HEK293 (cell line): ENCODE data around the gene CELF6.

Experiments used
- GLI2 ChIP-seq: fragments of 450-650 bp; formaldehyde crosslinking; IDR thresholded peaks from 2 replicates; pipeline ENCODE4; 2017; ENCODE audit warnings: missing biosample characterization, missing genetic modification characterization, low read depth, borderline replicate concordance
- GLIS1 ChIP-seq: fragments of 450-650 bp; formaldehyde crosslinking; IDR thresholded peaks from 2 replicates; pipeline ENCODE4 v1.5.1; 2016; ENCODE audit warnings: missing biosample characterization, missing genetic modification characterization
- KLF10 ChIP-seq: fragments of 450-650 bp; IDR thresholded peaks from 2 replicates; pipeline ENCODE4 v1.5.1; 2018; ENCODE audit warnings: missing biosample characterization, mild to moderate bottlenecking, missing genetic modification characterization
- KLF7 ChIP-seq: fragments of 450-650 bp; formaldehyde crosslinking; IDR thresholded peaks from 2 replicates; pipeline ENCODE4 v1.5.1; 2016; ENCODE audit warnings: missing biosample characterization, missing genetic modification characterization, borderline replicate concordance
- MEIS1 ChIP-seq: sonication (generic); formaldehyde crosslinking; IDR thresholded peaks from 2 replicates; pipeline ENCODE4 v1.8.1; 2022; ENCODE audit warnings: missing genetic modification reagents, mild to moderate bottlenecking, borderline replicate concordance
- MYNN ChIP-seq: fragments of 450-650 bp; formaldehyde crosslinking; IDR thresholded peaks from 2 replicates; pipeline ENCODE4 v1.5.1; 2016; ENCODE audit warnings: missing biosample characterization, missing genetic modification characterization, borderline replicate concordance
- RBAK ChIP-seq: fragments of 450-650 bp; formaldehyde crosslinking; IDR thresholded peaks from 2 replicates; pipeline ENCODE4 v1.5.1; 2016; ENCODE audit warnings: missing biosample characterization, missing genetic modification characterization
- REST ChIP-seq: fragments of 450-650 bp; formaldehyde crosslinking; IDR thresholded peaks from 2 replicates; pipeline ENCODE4 v1.5.1; 2016; ENCODE audit warnings: missing biosample characterization, missing genetic modification characterization
- TRIM28 ChIP-seq: IDR thresholded peaks from 2 replicates; pipeline ENCODE4 v1.6.1; 2011; ENCODE audit warnings: low read length, control low read depth, borderline replicate concordance
- ZBTB1 ChIP-seq: fragments of 450-650 bp; formaldehyde crosslinking; IDR thresholded peaks from 2 replicates; pipeline ENCODE4 v1.5.1; 2016; ENCODE audit warnings: missing biosample characterization, missing genetic modification characterization
- ZBTB7A ChIP-seq: fragments of 450-650 bp; formaldehyde crosslinking; IDR thresholded peaks from 2 replicates; pipeline ENCODE4 v1.5.1; 2016; ENCODE audit warnings: low read depth, missing biosample characterization, missing genetic modification characterization
- ZEB2 ChIP-seq: fragments of 450-650 bp; formaldehyde crosslinking; IDR thresholded peaks from 2 replicates; pipeline ENCODE4 v1.5.1; 2016; ENCODE audit warnings: missing biosample characterization, missing genetic modification characterization
- ZFP69B ChIP-seq: fragments of 450-650 bp; formaldehyde crosslinking; IDR thresholded peaks from 2 replicates; pipeline ENCODE4 v1.5.1; 2016; ENCODE audit warnings: missing biosample characterization, missing genetic modification characterization
- ZNF184 ChIP-seq: fragments of 450-650 bp; IDR thresholded peaks from 2 replicates; pipeline ENCODE4 v1.5.1; 2018; ENCODE audit warnings: missing biosample characterization, mild to moderate bottlenecking, missing genetic modification characterization
- ZNF2 ChIP-seq: fragments of 450-650 bp; formaldehyde crosslinking; IDR thresholded peaks from 2 replicates; pipeline ENCODE4 v1.5.1; 2016; ENCODE audit warnings: missing biosample characterization, missing genetic modification characterization
- ZNF266 ChIP-seq: fragments of 450-650 bp; formaldehyde crosslinking; IDR thresholded peaks from 2 replicates; pipeline ENCODE4 v1.5.1; 2016; ENCODE audit warnings: missing biosample characterization, missing genetic modification characterization, low read depth
- ZNF350 ChIP-seq: fragments of 450-650 bp; formaldehyde crosslinking; IDR thresholded peaks from 2 replicates; pipeline ENCODE4 v1.5.0; 2017; ENCODE audit warnings: missing biosample characterization, mild to moderate bottlenecking, missing genetic modification characterization
- ZNF555 ChIP-seq: fragments of 450-650 bp; formaldehyde crosslinking; conservative IDR thresholded peaks from 2 replicates; pipeline ENCODE4 v1.5.1; 2017; ENCODE audit warnings: missing biosample characterization, mild to moderate bottlenecking, missing genetic modification characterization, inconsistent platforms
- ZNF580 ChIP-seq: fragments of 450-650 bp; formaldehyde crosslinking; IDR thresholded peaks from 2 replicates; pipeline ENCODE4 v1.5.1; 2016; ENCODE audit warnings: missing biosample characterization, missing genetic modification characterization
- ZNF585B ChIP-seq: fragments of 450-650 bp; formaldehyde crosslinking; IDR thresholded peaks from 2 replicates; pipeline ENCODE4 v1.5.1; 2016; ENCODE audit warnings: missing biosample characterization, missing genetic modification characterization
- ZNF600 ChIP-seq: fragments of 450-650 bp; formaldehyde crosslinking; IDR thresholded peaks from 2 replicates; pipeline ENCODE4 v1.5.1; 2016; ENCODE audit warnings: missing biosample characterization, missing genetic modification characterization
- ZNF610 ChIP-seq: fragments of 450-650 bp; formaldehyde crosslinking; IDR thresholded peaks from 2 replicates; pipeline ENCODE4 v1.5.1; 2016; ENCODE audit warnings: missing biosample characterization, missing genetic modification characterization, borderline replicate concordance
- ZNF701 ChIP-seq: fragments of 450-650 bp; formaldehyde crosslinking; IDR thresholded peaks from 2 replicates; pipeline ENCODE4 v1.5.1; 2016; ENCODE audit warnings: missing biosample characterization, missing genetic modification characterization
- ZNF768 ChIP-seq: fragments of 450-650 bp; formaldehyde crosslinking; IDR thresholded peaks from 2 replicates; pipeline ENCODE4 v1.5.1; 2018; ENCODE audit warnings: missing biosample characterization, mild to moderate bottlenecking, missing genetic modification characterization
- ZNF791 ChIP-seq: fragments of 450-650 bp; formaldehyde crosslinking; IDR thresholded peaks from 2 replicates; pipeline ENCODE4 v1.5.1; 2016; ENCODE audit warnings: missing biosample characterization, missing genetic modification characterization
- ZNF837 ChIP-seq: fragments of 450-650 bp; formaldehyde crosslinking; IDR thresholded peaks from 2 replicates; pipeline ENCODE4 v1.5.1; 2016; ENCODE audit warnings: missing biosample characterization, missing genetic modification characterization
- ZSCAN23 ChIP-seq: fragments of 450-650 bp; formaldehyde crosslinking; IDR thresholded peaks from 2 replicates; pipeline ENCODE4 v1.5.1; 2016; ENCODE audit warnings: missing biosample characterization, missing genetic modification characterization
- ZSCAN30 ChIP-seq: fragments of 450-650 bp; IDR thresholded peaks from 2 replicates; pipeline ENCODE4 v1.5.1; 2018; ENCODE audit warnings: missing biosample characterization, mild to moderate bottlenecking, missing genetic modification characterization, moderate library complexity
- TF ChIP-seq, protein P1 (sequence below): fragments of 450-650 bp; formaldehyde crosslinking; IDR thresholded peaks from 2 replicates; pipeline ENCODE4 v1.5.1; 2016; ENCODE audit warnings: missing biosample characterization, missing genetic modification characterization
- TF ChIP-seq, protein P2 (sequence below): fragments of 450-650 bp; formaldehyde crosslinking; IDR thresholded peaks from 2 replicates; pipeline ENCODE4 v1.5.1; 2016; ENCODE audit warnings: missing biosample characterization, missing genetic modification characterization
- TF ChIP-seq, protein P3 (sequence below): fragments of 450-650 bp; formaldehyde crosslinking; IDR thresholded peaks from 2 replicates; pipeline ENCODE4 v1.5.1; 2016; ENCODE audit warnings: missing biosample characterization, missing genetic modification characterization, borderline replicate concordance

Gene CELF6

DNA sequence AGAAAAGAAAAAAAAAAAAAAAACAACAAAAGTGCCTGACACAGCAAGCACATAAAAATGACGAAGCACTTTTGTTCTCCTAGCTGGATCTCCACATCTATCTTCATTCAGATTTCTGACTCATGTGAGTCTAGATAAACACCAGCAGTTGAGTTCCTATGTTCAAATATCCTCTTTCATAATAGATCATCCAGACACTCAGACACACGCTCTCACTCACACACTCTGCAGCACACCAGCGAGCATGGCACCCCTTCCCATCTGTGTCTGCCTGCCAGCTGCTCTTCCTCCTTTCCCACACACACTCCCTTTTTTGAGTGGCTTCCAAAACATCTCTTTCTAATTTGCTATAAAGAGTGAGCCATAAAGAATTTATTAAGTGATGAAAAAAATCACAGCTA, 19.8 kb upstream of the CELF6 start (continued):
- TF ChIP-seq REST (tag by site-specific recombination) = no peak
- TF ChIP-seq KLF10 (tag by site-specific recombination) = no peak
- no peak for TF ChIP-seq ZNF555 (tag by site-specific recombination)
- no peak for TF ChIP-seq GLI2 (tag by site-specific recombination)
- TF ChIP-seq ZNF791 (tag by site-specific recombination) = no peak
- TF ChIP-seq MEIS1 (CRISPR knock-in tag) = no peak
- no peak for TF ChIP-seq ZFP69B (tag by site-specific recombination)
- TF ChIP-seq ZNF768 (tag by site-specific recombination) = no peak
- TF ChIP-seq ZNF580 (tag by site-specific recombination) = no peak
- TF ChIP-seq ZNF184 (tag by site-specific recombination) = no peak
- 0 out of 2 replicates have a peak, but pooled peaks have one; percentile 46 for TF ChIP-seq ZNF600 (tag by site-specific recombination)
- TF ChIP-seq RBAK = no peak
- no peak for TF ChIP-seq ZNF2 (tag by site-specific recombination)
- TF ChIP-seq, protein P1, sequence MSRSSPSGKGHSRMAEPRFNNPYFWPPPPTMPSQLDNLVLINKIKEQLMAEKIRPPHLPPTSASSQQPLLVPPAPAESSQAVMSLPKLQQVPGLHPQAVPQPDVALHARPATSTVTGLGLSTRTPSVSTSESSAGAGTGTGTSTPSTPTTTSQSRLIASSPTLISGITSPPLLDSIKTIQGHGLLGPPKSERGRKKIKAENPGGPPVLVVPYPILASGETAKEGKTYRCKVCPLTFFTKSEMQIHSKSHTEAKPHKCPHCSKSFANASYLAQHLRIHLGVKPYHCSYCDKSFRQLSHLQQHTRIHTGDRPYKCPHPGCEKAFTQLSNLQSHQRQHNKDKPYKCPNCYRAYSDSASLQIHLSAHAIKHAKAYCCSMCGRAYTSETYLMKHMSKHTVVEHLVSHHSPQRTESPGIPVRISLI = no peak
- TF ChIP-seq ZNF585B (tag by site-specific recombination) = no peak
- no peak for TF ChIP-seq ZNF837 (tag by site-specific recombination)
- no peak for TF ChIP-seq TRIM28
- TF ChIP-seq ZBTB7A (tag by site-specific recombination) = no peak
- TF ChIP-seq ZSCAN30 (tag by site-specific recombination) = no peak
- TF ChIP-seq GLIS1 = peak; percentile 38; the same call in 1 of the 2 replicates
- TF ChIP-seq, protein P2, sequence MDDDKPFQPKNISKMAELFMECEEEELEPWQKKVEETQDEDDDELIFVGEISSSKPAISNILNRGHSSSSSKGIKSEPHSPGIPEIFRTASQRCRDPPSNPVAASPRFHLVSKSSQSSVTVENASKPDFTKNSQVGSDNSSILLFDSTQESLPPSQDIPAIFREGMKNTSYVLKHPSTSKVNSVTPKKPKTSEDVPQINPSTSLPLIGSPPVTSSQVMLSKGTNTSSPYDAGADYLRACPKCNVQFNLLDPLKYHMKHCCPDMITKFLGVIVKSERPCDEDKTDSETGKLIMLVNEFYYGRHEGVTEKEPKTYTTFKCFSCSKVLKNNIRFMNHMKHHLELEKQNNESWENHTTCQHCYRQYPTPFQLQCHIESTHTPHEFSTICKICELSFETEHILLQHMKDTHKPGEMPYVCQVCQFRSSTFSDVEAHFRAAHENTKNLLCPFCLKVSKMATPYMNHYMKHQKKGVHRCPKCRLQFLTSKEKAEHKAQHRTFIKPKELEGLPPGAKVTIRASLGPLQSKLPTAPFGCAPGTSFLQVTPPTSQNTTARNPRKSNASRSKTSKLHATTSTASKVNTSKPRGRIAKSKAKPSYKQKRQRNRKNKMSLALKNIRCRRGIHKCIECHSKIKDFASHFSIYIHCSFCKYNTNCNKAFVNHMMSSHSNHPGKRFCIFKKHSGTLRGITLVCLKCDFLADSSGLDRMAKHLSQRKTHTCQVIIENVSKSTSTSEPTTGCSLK (tag by site-specific recombination) = no peak
- TF ChIP-seq ZNF350 (tag by site-specific recombination) = no peak
- no peak for TF ChIP-seq ZNF701 (tag by site-specific recombination)
- TF ChIP-seq KLF7 = no peak
- no peak for TF ChIP-seq ZNF266 (tag by site-specific recombination)
- TF ChIP-seq, protein P3, sequence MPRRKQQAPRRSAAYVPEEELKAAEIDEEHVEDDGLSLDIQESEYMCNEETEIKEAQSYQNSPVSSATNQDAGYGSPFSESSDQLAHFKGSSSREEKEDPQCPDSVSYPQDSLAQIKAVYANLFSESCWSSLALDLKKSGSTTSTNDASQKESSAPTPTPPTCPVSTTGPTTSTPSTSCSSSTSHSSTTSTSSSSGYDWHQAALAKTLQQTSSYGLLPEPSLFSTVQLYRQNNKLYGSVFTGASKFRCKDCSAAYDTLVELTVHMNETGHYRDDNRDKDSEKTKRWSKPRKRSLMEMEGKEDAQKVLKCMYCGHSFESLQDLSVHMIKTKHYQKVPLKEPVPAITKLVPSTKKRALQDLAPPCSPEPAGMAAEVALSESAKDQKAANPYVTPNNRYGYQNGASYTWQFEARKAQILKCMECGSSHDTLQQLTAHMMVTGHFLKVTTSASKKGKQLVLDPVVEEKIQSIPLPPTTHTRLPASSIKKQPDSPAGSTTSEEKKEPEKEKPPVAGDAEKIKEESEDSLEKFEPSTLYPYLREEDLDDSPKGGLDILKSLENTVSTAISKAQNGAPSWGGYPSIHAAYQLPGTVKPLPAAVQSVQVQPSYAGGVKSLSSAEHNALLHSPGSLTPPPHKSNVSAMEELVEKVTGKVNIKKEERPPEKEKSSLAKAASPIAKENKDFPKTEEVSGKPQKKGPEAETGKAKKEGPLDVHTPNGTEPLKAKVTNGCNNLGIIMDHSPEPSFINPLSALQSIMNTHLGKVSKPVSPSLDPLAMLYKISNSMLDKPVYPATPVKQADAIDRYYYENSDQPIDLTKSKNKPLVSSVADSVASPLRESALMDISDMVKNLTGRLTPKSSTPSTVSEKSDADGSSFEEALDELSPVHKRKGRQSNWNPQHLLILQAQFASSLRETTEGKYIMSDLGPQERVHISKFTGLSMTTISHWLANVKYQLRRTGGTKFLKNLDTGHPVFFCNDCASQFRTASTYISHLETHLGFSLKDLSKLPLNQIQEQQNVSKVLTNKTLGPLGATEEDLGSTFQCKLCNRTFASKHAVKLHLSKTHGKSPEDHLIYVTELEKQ (tag by site-specific recombination) = peak; percentile 71; the same call in 1 of the 2 replicates
- peak; percentile 26; the same call in 1 of the 2 replicates for TF ChIP-seq ZSCAN23 (tag by site-specific recombination)
- TF ChIP-seq ZEB2 (tag by site-specific recombination) = peak; percentile 82
- TF ChIP-seq ZBTB1 (tag by site-specific recombination) = no peak
- TF ChIP-seq MYNN (tag by site-specific recombination) = no peak
- no peak for TF ChIP-seq ZNF610 (tag by site-specific recombination)
